Left kidney (tissue), 8 donors: ENCODE measurements around the gene NRF1. TPM values are rescaled to one million over a fixed set of nuclear protein-coding genes. Genes with fewer than 3 reads are reported as not detected.
"Not testable (repeated sequence)": the region's sequence is repeated elsewhere in the genome, so short reads cannot be mapped to it uniquely, and the experiment has no call there.

Experiments
- DNase-seq: peaks from one replicate; pipeline ENCODE4 v3.0.0-alpha.2; 2013
- long read RNA-seq, 8 donors: transcript quantifications; one replicate each; lab custom pipeline, GENCODE V29; 2026
- polyA plus RNA-seq: library from polyadenylated mRNA; unstranded; fragments of 120-200 nt; gene quantifications from one replicate; pipeline ENCODE4 v1.2.1, GENCODE V29; 2013; ENCODE audit not compliant: insufficient read length

The NRF1 gene
- 32.6 TPM for polyA plus RNA-seq
- long read RNA-seq, donor 1, partial matches to known transcripts = 0 of 5 reads
- long read RNA-seq, donor 1, other reads (novel, unspliced or antisense) = 0 of 5 reads
- long read RNA-seq, donor 2, transcript NRF1-201 (11 exons, 2,424 nt) = major isoform, 5 of 5 reads
- long read RNA-seq, donor 2, partial matches to known transcripts = 0 of 5 reads
- long read RNA-seq, donor 2, other reads (novel, unspliced or antisense) = 0 of 5 reads
- long read RNA-seq, donor 3, partial matches to known transcripts = 0 of 2 reads
- long read RNA-seq, donor 3, other reads (novel, unspliced or antisense) = 0 of 2 reads
- long read RNA-seq, donor 4 = 0 reads
- long read RNA-seq, donor 5, partial matches to known transcripts = 0 of 2 reads
- long read RNA-seq, donor 5, other reads (novel, unspliced or antisense) = 0 of 2 reads
- long read RNA-seq, donor 6, partial matches to known transcripts = 0 of 5 reads
- long read RNA-seq, donor 6, other reads (novel, unspliced or antisense) = 0 of 5 reads
- long read RNA-seq, donor 7, partial matches to known transcripts = 0 of 3 reads
- long read RNA-seq, donor 7, other reads (novel, unspliced or antisense) = 0 of 3 reads
- long read RNA-seq, donor 8, partial matches to known transcripts = 0 of 1 reads
- long read RNA-seq, donor 8, other reads (novel, unspliced or antisense) = 0 of 1 reads

GRCh38 chr7:129611246-129612111 lies at the start of gene NRF1:
TSS of gene NRF1 (plus strand) at chr7:129611720. CDS start at chr7:129657352, 45,632 bp downstream.
- DNase-seq = peak; percentile 88

- not testable (repeated sequence) for DNase-seq
Measured at GRCh38 chr7:129566323-129566722, 45.2 kb upstream of the NRF1 start.

- DNase-seq = no peak
Measured at GRCh38 chr7:129567377-129567776, 44.1 kb upstream of the NRF1 start.

- no peak for DNase-seq
Measured at GRCh38 chr7:129568240-129568639, 43.3 kb upstream of the NRF1 start.

- DNase-seq = no peak
Measured at GRCh38 chr7:129569326-129569725, 42.2 kb upstream of the NRF1 start.

- no peak for DNase-seq
Measured at GRCh38 chr7:129569811-129570215, 41.7 kb upstream of the NRF1 start.

- no peak for DNase-seq
Measured at GRCh38 chr7:129571201-129571600, 40.3 kb upstream of the NRF1 start.

- DNase-seq = no peak
Measured at GRCh38 chr7:129572205-129572604, 39.3 kb upstream of the NRF1 start.

GRCh38 chr7:129574487-129574886 lies 37.0 kb upstream of the NRF1 start:
- DNase-seq = no peak

- no peak for DNase-seq
Measured at GRCh38 chr7:129575699-129576098, 35.8 kb upstream of the NRF1 start.

- DNase-seq = no peak
Measured at GRCh38 chr7:129576138-129576537, 35.4 kb upstream of the NRF1 start.

- DNase-seq = no peak
Measured at GRCh38 chr7:129578829-129579228, 32.7 kb upstream of the NRF1 start.

GRCh38 chr7:129586179-129586578 lies 25.3 kb upstream of the NRF1 start:
- DNase-seq = not testable (repeated sequence)

- no peak for DNase-seq
Measured at GRCh38 chr7:129588268-129588667, 23.3 kb upstream of the NRF1 start.

- no peak for DNase-seq
Measured at GRCh38 chr7:129591868-129592267, 19.7 kb upstream of the NRF1 start.

- DNase-seq = not testable (repeated sequence)
Measured at GRCh38 chr7:129596386-129596785, 15.1 kb upstream of the NRF1 start.

GRCh38 chr7:129597672-129598071 lies 13.8 kb upstream of the NRF1 start:
- DNase-seq = no peak

GRCh38 chr7:129599174-129599573 lies 12.3 kb upstream of the NRF1 start:
- no peak for DNase-seq

GRCh38 chr7:129603594-129603993 lies 7.9 kb upstream of the NRF1 start:
- DNase-seq = not testable (repeated sequence)

GRCh38 chr7:129604021-129604420 lies 7.5 kb upstream of the NRF1 start:
- DNase-seq = not testable (repeated sequence)

GRCh38 chr7:129604713-129605437 lies 6.6 kb upstream of the NRF1 start:
- no peak for DNase-seq
